H1 (cell line): ENCODE results near the gene ANKRD6. TPM values are rescaled to one million over a fixed set of nuclear protein-coding genes. Genes with fewer than 3 reads are reported as not detected.

Source experiments
- SUZ12 ChIP-seq: fragments of 200-600 bp; sonication (generic); IDR thresholded peaks from 2 replicates; pipeline ENCODE4 v1.6.1; 2012; ENCODE audit warnings: mild to moderate bottlenecking, inconsistent platforms, low read length, moderate library complexity, mixed read lengths
- TAF1 ChIP-seq: IDR thresholded peaks from 2 replicates; pipeline ENCODE4 v1.6.1; 2011; ENCODE audit warnings: mild to moderate bottlenecking, low read depth, low read length
- polyA plus RNA-seq, 7 experiments: library from polyadenylated mRNA; depleted of rRNA in 3 of 7; stranded (reverse) in 5 of 7; unstranded in 2 of 7; fragments of >200 nt in 5 of 7; fragments of 200-250 nt in 2 of 7; gene quantifications; 1 replicate in 5 of 7; 2 replicates in 1 of 7; 4 replicates in 1 of 7; pipeline versions ENCODE4 v1.2.1 to v1.2.3, GENCODE V29; 2011 to 2013; ENCODE audit warnings: missing spikeins in 2 of 7, mixed read lengths in 2 of 7
- total RNA-seq: library from RNA; stranded (reverse); fragmentation: NEBNext Ultra II Directional; extraction: Animal tissue kit (Norgen Biotek cat#: 25700); gene quantifications from 2 replicates; pipeline ENCODE4 v1.2.1, GENCODE V29; 2021

The ANKRD6 gene
- total and polyA plus RNA-seq, 2 of the 8 experiments (the other 6 are each of a cell fraction or from before 2014, with no cell fraction given): 5.9 to 12.8 TPM

GRCh38 chr6:89610149-89610642 lies 177.2 kb downstream of the ANKRD6 start (continued):
- no peak for TF ChIP-seq SUZ12
- TF ChIP-seq TAF1: no peak
